Measurements from ENCODE around the gene HOXD12. TPM values are rescaled to one million over a fixed set of nuclear protein-coding genes. Genes with fewer than 3 reads are reported as not detected.

Gene HOXD12
- polyA plus RNA-seq, 1 of the 3 experiments (the other 2 are of a cell fraction) = not detected

DNA sequence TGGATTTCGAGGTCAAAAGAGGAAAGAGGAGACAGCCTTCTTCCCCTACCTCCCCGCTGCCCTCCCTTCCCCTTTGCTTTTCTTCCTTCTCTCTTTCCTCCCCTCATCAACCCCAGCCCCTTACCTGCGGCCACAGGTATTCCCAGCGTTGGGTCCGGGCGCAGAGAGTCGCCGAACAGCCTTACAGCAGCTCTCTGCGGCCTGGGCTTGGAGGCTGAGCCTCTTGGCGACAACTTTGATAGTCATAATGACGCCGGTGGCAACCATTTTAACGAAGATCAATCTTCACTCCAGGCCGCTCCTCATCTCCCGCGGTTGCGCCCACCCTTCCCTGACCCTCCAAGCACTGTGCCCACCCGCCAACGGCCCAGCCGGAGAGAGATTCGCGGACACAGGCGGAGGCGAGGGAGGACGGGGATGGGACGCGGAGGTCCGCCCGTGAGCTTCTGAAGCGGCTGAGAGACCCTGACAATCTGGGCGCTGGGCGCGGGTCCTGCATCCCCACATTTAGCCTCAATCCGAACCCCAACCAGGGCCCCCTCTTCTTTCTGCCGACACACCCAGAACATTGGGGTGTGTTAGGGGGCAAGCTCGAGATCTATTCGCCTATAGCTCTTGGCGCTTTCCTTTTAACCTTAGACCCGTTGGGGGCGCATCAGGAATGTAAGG lies 14.3 kb upstream of the HOXD12 start (continued):
- TF ChIP-seq IRF3 (IDR thresholded peaks at IDR 0.05; ENCODE audit: low read depth, low read length) (no peak), FOXM1 (IDR thresholded peaks at IDR 0.05; ENCODE audit: low read depth) (no peak), JUND (IDR thresholded peaks at IDR 0.05) (no peak), RFX5 (IDR thresholded peaks at IDR 0.05; ENCODE audit: low read length) (no peak), SMC3 (IDR thresholded peaks at IDR 0.05; ENCODE audit: low read depth, low read length) (no peak)
- TF ChIP-seq, protein P1, sequence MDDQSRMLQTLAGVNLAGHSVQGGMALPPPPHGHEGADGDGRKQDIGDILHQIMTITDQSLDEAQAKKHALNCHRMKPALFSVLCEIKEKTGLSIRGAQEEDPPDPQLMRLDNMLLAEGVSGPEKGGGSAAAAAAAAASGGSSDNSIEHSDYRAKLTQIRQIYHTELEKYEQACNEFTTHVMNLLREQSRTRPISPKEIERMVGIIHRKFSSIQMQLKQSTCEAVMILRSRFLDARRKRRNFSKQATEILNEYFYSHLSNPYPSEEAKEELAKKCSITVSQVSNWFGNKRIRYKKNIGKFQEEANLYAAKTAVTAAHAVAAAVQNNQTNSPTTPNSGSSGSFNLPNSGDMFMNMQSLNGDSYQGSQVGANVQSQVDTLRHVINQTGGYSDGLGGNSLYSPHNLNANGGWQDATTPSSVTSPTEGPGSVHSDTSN (IDR thresholded peaks at IDR 0.05) = no peak

DNA sequence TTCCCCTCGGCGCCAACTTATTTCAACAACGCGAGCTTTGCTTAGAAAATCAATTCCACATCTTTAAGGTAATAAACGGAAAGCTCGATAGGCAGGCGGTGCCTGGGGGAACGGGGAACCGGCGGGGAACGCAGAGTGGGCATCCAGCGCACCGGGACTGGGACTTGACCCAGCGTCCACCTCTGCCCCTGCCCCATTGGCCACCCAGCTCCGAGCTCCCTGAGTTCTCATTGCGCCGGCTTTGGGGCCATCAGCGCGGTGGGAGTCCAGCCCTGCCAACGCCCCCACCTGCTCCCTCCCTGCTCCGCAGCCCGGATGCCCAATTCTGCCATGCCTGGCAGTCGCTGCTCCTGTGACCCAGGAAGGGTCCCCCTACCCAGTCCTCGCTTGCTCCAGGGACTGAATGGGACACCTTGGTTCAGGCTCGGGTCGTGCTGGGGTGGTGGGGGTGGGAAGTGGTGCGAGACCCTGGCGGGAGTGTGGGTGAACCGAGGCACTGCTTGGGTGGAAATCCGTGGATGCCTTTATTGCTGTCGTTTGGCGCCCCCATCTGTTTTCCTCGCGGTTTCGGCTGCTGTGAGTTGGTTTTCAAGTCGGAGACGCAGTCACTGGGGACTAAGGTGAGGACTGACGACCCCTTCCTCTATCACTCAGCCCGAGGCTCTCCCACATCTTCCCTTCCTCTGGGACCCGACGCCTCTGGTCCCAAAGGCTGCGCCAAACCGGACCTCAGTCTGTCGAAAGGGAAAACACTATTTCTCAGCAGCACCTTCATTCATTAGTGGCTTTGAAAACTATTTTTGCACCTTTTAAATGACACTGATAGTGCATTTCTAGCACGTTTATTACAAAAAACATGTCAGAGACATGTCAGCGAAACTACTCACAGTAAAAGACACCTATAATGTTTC lies 13.5 kb upstream of the HOXD12 start:
- Histone ChIP-seq H3K9me2 (no peaks in the 10 kb centered on the region), H3K79me2 (ENCODE audit: insufficient read depth) (no peaks in the 10 kb centered on the region), H3K9me3 (no peaks in the 10 kb centered on the region), H3K4me3 (ENCODE audit: low read depth in 2 of 2, low read length in 1 of 2) (peak overlapping the region; percentile 24 to 44; a peak in 2 of 4 replicates), H4K20me1 (ENCODE audit: insufficient read depth) (peaks cover 15% of the 10 kb centered on the region; the same call in 1 of the 2 replicates), H3K36me3 (replicated peaks in 1 of 2; ENCODE audit: control insufficient read depth in 1 of 2, insufficient read depth in 2 of 2, low read length in 1 of 2) (no peaks in the 10 kb centered on the region), H3K27me3 (ENCODE audit: insufficient read depth) (peaks cover 99% of the 10 kb centered on the region), H3K9ac (no peak overlapping the region), H3K4me1 (ENCODE audit: control insufficient read depth in 1 of 2, insufficient read depth in 2 of 2, low read depth in 1 of 2, low read length in 1 of 2) (peaks cover 0 to 30% of the 10 kb centered on the region in 2 experiments; a peak in 1 of 4 replicates), H3F3A (replicated peaks; ENCODE audit: insufficient read depth) (no peaks in the 10 kb centered on the region), H3K27ac (ENCODE audit: low read depth in 2 of 2, low read length in 1 of 2) (no peak overlapping the region), H2AFZ (ENCODE audit: low read depth) (no peak overlapping the region), H3K4me2 (peak overlapping the region; percentile 57; the same call in 1 of the 2 replicates)
- DNase-seq = peak; percentile 78
- CTCF ChIA-PET = interaction anchor here (0.6 to 13.5 kb wide), 50 partner anchors 9 to 1389 kb away, joined by 3 to 264 read pairs (median 4); partner anchors contain the start of genes HOXD10, HOXD11 and HOXD13
- POLR2A ChIA-PET = no interaction called here
- no peak for TF ChIP-seq EP300 (IDR thresholded peaks at IDR 0.05; ENCODE audit: borderline replicate concordance in 1 of 2, low read depth in 1 of 2, low read length in 1 of 2)
- no peak for TF ChIP-seq ELF1 (IDR thresholded peaks at IDR 0.05)
- peak; percentile 57 for TF ChIP-seq SMC3 (IDR thresholded peaks at IDR 0.05; ENCODE audit: low read depth, low read length)
- TF ChIP-seq RAD21 (IDR thresholded peaks at IDR 0.05; ENCODE audit: low read length) = peak; percentile 85
- TF ChIP-seq, protein P2, sequence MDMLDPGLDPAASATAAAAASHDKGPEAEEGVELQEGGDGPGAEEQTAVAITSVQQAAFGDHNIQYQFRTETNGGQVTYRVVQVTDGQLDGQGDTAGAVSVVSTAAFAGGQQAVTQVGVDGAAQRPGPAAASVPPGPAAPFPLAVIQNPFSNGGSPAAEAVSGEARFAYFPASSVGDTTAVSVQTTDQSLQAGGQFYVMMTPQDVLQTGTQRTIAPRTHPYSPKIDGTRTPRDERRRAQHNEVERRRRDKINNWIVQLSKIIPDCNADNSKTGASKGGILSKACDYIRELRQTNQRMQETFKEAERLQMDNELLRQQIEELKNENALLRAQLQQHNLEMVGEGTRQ (IDR thresholded peaks at IDR 0.05; ENCODE audit: borderline replicate concordance, low read depth, low read length) = no peak
- TF ChIP-seq CTCF (IDR thresholded peaks at IDR 0.05) = peak; percentile 69
- TF ChIP-seq TCF12 (IDR thresholded peaks at IDR 0.05) = no peak
- no peak for TF ChIP-seq NFIC (IDR thresholded peaks at IDR 0.05; ENCODE audit: borderline replicate concordance)
- TF ChIP-seq GATA2 (CRISPR knock-in tag; IDR thresholded peaks at IDR 0.05) = no peak
- 3% methylated on average over 34 of the region's 46 CpGs for WGBS (ENCODE audit: low lambda C conversion rate)

Data from SK-N-SH (cell line).